Loucy (cell line): Measurements from ENCODE around the gene ADARB2.

ENCODE experiments used
- CTCF ChIP-seq: fragments of 200-600 bp; sonication (generic); conservative IDR thresholded peaks from 2 replicates; pipeline ENCODE4 v1.5.1; 2014; ENCODE audit warnings: mild to moderate bottlenecking, antibody characterized with exemption, low read length
- EZH2phosphoT487 ChIP-seq: fragments of 200-600 bp; IDR thresholded peaks from 2 replicates; pipeline ENCODE4 v1.6.1; 2018; ENCODE audit warnings: antibody characterized with exemption, mild to moderate bottlenecking, moderate library complexity, borderline replicate concordance

- TF ChIP-seq CTCF: no peak
- TF ChIP-seq EZH2phosphoT487: no peak
Measured at GRCh38 chr10:1591045-1591444, 146.3 kb downstream of the ADARB2 start.
